NAMALWA (cell line): ENCODE results near the gene TPX2.

Source experiments
- DNase-seq: peaks from one replicate; pipeline ENCODE4 v3.0.0-alpha.2; 2015; ENCODE audit warnings: low spot score

The TPX2 gene

DNA sequence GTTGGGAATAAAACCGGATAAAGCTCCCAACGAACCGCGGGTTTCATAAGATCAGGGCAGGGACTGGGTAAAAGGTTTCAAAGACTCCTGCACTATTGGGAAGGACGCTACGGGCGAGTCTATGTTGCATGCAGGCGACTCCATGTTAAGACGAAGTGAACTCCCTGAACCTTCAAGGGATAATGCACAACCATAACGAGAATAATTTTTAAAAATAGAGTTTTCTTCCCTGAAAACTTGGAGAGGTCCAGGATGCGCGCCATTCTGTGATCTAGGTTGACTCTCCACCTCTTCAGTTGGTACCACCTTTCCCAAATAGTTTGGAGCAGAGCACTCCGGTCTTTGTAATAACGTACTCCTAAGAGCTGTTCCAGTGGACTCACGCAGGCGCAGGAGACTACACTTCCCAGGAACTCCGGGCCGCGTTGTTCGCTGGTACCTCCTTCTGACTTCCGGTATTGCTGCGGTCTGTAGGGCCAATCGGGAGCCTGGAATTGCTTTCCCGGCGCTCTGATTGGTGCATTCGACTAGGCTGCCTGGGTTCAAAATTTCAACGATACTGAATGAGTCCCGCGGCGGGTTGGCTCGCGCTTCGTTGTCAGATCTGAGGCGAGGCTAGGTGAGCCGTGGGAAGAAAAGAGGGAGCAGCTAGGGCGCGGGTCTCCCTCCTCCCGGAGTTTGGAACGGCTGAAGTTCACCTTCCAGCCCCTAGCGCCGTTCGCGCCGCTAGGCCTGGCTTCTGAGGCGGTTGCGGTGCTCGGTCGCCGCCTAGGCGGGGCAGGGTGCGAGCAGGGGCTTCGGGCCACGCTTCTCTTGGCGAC is at the start of gene TPX2:
TPX2 (plus strand) TSS at position 562 of the 821 bp plus-strand sequence. CDS start 18,187 bp downstream, outside the sequence.
- peak; percentile 95 for DNase-seq

- DNase-seq: no peak
These were observed 48.9 kb upstream of the TPX2 start for GRCh38 chr20:31690124-31690666.

- peak; percentile 71 for DNase-seq
These were observed 47.3 kb upstream of the TPX2 start for GRCh38 chr20:31691646-31692275.

- DNase-seq: no peak
These were observed 45.7 kb upstream of the TPX2 start for GRCh38 chr20:31693402-31693801.

- DNase-seq: no peak
These were observed 45.0 kb upstream of the TPX2 start for GRCh38 chr20:31693987-31694661.

- DNase-seq: no peak
These were observed 44.1 kb upstream of the TPX2 start for GRCh38 chr20:31694842-31695593.

GRCh38 chr20:31695849-31696804 is 43.0 kb upstream of the TPX2 start:
- DNase-seq: no peak

- no peak for DNase-seq
These were observed 40.8 kb upstream of the TPX2 start for GRCh38 chr20:31698243-31698802.

DNA sequence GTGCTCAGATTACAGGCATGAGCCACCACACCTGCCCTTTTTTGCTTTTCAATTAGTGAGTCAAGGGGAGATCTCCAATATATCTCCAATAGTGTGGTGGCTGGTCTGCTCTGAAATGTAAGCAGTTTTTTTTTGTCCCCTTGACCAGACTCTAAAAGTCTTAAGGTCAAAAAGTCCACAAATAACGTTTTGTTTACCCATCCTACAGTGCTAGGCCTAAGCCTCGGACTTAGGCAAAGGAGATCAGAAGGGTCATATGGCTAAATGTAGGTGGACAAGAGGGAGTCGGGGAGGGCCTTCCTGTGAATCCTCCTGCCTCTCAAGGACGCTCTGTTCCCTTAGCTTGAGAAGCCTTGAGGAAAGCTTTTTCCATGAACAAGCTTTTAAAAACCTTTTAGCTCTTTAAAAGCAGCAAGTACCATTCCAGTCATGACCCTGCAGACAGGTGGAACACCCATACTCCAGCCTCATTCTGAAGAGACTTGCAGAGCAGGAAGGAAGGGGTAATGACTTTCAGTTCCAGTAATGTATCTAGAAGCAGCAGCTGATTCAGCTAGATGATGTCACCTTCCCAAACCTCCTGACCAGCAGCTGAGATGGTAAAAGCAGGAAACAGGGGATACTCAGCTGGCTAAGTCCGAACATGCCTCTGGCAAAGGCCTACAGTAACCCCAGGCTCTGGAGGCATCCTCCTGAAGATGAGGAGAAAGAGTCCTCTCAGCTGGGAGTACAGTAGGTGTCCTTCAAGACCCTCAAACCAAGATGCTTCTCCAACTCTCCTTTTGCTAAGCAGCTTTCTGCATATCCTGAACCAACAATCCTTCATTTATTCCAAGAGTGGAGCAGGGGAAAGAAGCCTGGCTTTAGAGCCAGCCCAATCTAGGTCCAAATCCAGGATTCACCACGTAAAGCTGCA is 40.0 kb upstream of the TPX2 start:
- peak; percentile 29 for DNase-seq

- no peak for DNase-seq
These were observed 39.0 kb upstream of the TPX2 start for GRCh38 chr20:31699801-31700728.

GRCh38 chr20:31700747-31701146 is 38.3 kb upstream of the TPX2 start:
- no peak for DNase-seq

GRCh38 chr20:31701591-31701990 is 37.5 kb upstream of the TPX2 start:
- DNase-seq: no peak

GRCh38 chr20:31704225-31705119 is 34.6 kb upstream of the TPX2 start:
- no peak for DNase-seq

DNA sequence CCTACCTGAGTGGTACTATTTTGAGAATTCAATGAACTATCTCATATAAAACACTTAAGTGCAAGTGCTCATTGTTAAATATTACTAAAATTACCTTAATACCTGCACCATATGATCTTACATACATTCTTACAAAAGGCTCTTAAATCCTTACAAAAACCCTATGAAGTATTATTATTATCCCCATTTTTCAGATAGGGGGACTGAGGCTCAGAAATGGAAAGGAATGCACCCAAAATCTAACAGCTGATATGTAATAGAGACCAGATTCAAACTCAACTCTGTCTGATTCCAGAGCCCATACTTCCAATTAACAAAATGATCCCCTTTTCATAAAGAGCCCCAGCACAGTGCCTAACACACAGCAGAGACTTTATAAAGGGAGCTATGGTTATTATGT is 33.9 kb upstream of the TPX2 start:
- no peak for DNase-seq

DNA sequence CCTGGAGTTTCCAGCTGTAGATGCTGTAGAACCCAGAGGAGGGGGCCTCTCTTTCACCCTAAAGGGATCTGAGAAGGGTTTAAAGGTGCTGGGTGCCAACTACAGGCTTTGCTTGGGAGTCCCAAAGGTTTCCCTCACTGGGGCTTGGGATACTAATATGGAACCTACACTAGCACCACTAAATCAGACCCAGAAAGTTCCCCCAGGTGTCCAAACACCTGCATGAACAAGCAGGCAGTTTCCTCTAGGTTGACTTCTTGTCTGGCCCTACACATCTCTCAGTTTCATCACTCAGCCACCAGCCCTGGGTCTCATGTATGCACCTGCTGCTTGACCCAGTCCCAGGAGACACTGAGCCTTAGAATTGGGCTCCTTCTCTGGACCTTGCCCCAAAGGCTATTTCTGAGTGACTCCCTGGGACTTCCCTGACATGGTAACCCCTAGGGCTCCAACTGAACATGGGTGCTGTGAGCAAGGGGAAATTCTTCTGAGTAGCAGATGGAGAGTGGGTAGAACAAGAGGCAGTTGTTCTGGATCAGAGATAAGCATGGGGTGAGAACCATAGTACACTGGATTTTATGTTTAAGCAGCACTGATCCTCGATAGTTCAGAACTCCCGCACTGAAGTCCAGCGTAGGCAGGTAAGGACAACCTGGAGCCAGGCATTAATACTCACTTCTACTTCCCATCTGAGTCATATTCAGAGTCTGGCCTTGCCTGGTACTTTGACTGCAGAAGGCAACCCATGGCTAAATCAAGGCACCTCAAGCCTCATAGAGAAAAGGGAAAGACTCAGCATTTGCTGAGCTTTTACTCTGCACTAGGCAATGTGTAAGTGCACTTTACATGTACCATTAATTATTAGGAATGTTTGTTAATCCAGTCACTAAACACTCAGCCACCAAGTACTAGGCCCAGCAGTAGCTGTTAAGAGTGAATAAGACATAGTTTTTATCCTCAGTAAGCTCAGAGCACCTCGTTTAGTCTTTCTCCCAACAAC is 33.2 kb upstream of the TPX2 start:
- peak; percentile 57 for DNase-seq
